ENCODE measurements around the gene TBX3. TPM values are rescaled to one million over a fixed set of nuclear protein-coding genes. Genes with fewer than 3 reads are reported as not detected.

Gene TBX3
- total RNA-seq, 3 donors from 2014 or later, result 8.1 to 13.9 (median 10.8) TPM

DNA sequence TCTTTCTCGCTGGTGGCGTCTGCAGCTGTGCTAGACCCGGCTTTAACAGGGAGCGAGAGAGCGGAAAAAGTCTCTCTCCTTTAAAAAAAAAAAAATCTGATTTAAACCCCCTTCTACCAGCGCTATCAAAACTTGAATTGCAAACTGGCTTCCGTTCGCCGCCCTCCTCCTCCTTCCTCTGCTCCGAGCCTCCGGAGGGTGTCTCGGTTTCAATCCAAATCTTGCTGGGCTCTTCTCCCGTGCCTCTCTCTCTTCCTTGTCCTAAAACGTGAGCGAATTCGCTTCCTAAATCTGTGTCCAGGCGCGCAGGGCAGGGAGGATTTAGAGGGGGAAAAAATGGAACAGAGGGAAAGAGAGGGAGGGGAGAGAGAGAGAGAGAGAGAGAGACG, 272 bp downstream of the TBX3 start:
- no peaks in the 10 kb centered on the region for H3K36me3 ChIP-seq (ENCODE audit: low read depth)
- peak overlapping the region; percentile 44 for H3K4me3 ChIP-seq
- ATAC-seq (peak; percentile 3), DNase-seq (no peak)
- peaks cover 7% of the 10 kb centered on the region for H3K4me1 ChIP-seq (ENCODE audit: low read depth)
- intact Hi-C loops (cut with DNase I, micrococcal nuclease), result no loop called here
- TF ChIP-seq, protein P1, sequence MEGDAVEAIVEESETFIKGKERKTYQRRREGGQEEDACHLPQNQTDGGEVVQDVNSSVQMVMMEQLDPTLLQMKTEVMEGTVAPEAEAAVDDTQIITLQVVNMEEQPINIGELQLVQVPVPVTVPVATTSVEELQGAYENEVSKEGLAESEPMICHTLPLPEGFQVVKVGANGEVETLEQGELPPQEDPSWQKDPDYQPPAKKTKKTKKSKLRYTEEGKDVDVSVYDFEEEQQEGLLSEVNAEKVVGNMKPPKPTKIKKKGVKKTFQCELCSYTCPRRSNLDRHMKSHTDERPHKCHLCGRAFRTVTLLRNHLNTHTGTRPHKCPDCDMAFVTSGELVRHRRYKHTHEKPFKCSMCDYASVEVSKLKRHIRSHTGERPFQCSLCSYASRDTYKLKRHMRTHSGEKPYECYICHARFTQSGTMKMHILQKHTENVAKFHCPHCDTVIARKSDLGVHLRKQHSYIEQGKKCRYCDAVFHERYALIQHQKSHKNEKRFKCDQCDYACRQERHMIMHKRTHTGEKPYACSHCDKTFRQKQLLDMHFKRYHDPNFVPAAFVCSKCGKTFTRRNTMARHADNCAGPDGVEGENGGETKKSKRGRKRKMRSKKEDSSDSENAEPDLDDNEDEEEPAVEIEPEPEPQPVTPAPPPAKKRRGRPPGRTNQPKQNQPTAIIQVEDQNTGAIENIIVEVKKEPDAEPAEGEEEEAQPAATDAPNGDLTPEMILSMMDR (IDR thresholded peaks at IDR 0.05), result no peak
- no peaks in the 10 kb centered on the region for H3K9me3 ChIP-seq

DNA sequence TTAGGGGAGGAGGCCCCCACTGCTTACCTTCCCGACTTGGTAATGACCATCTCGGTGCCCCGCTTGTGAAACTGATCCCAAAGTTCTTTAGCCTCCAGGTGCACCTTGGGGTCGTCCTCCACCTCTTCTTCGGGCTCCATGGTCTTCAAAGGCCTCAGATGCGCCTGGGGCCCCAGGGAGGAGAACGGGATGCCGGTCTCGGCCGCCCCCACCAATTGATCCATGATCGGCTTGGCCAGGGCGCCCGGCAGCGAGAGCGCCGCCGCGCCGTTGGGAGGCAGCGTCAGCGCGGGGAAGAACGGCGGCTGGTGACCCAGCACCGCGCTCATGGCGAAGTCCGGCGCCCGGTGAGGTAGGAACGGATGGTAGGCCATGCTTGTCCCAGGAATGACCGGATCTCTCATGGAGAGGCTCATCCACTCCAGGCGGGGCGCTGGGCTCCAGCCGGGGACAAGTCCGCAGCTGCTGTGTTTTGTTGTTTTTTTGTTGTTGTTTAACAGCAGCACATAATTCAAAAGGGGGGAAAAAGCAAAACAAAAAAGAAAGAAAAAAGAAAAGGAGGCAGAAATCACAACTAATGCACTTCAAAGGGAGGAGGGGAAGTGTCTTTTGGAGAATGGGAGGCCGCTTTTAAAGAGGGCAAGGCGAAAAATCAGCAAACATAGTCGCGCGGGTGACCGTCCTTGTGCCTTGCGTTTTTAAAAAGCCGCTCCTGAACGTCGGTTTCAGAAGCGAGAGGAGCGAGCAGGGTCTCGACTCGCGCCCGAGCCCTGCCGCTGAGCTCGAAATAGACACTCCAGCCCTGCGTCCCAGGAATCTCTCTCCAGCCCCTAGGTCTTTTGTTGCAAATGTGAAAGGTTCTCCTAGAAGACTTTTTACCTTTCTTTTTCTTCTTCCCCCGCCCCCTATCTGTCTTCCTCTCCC, 928 bp downstream of the TBX3 start:
- H3K4me3 ChIP-seq, result peak overlapping the region; percentile 44
- intact Hi-C loops (cut with DNase I, micrococcal nuclease), result no loop called here
- H3K9me3 ChIP-seq, result no peaks in the 10 kb centered on the region
- peak in 2 of 3 donors; percentile 57 to 70 for DNase-seq
- peaks cover 7% of the 10 kb centered on the region for H3K4me1 ChIP-seq (ENCODE audit: low read depth)
- H3K36me3 ChIP-seq (ENCODE audit: low read depth), result no peaks in the 10 kb centered on the region
- ATAC-seq, result peak; percentile 23
- TF ChIP-seq, protein P1 (IDR thresholded peaks at IDR 0.05), result no peak

DNA sequence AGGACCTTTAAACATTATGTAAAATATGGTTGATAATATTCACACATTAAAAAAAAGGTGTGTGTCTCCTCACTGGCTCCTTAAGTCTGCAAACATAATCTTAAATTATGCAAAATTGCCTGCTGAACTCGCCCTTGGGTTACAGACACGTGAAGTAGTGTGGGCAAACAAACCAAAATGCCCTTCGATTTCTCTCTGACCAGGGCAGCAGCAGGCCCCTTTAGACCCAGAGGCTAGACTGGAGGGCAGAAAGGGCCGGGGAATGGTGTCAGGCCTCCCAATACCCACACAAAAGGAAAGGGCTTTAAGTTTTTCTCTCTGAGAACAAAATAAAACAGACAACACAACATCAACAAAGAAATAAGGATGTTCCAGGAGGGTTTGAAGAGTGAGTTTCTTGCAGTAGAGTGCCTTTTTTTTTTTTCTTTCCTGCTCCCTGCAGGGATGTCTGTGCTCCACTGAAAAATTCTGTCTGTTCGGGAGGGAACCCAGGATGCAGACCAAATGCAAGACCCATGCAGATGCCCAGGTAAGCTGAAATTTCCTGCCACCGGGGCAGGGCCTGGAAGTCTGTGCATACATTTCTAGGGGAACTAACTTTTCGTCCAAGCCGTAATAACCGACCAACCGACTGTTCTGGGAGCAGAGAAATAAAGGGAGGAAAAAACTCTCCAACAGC, 1.7 kb downstream of the TBX3 start:
- Histone ChIP-seq H3K36me3 (ENCODE audit: low read depth) (no peaks in the 10 kb centered on the region), H3K4me1 (ENCODE audit: low read depth) (peaks cover 7% of the 10 kb centered on the region), H3K9me3 (no peaks in the 10 kb centered on the region), H3K4me3 (peak overlapping the region; percentile 44)
- DNase-seq (no peak), ATAC-seq (no peak)
- intact Hi-C loops (cut with DNase I, micrococcal nuclease), result no loop called here
- TF ChIP-seq, protein P1 (IDR thresholded peaks at IDR 0.05), result no peak

DNA sequence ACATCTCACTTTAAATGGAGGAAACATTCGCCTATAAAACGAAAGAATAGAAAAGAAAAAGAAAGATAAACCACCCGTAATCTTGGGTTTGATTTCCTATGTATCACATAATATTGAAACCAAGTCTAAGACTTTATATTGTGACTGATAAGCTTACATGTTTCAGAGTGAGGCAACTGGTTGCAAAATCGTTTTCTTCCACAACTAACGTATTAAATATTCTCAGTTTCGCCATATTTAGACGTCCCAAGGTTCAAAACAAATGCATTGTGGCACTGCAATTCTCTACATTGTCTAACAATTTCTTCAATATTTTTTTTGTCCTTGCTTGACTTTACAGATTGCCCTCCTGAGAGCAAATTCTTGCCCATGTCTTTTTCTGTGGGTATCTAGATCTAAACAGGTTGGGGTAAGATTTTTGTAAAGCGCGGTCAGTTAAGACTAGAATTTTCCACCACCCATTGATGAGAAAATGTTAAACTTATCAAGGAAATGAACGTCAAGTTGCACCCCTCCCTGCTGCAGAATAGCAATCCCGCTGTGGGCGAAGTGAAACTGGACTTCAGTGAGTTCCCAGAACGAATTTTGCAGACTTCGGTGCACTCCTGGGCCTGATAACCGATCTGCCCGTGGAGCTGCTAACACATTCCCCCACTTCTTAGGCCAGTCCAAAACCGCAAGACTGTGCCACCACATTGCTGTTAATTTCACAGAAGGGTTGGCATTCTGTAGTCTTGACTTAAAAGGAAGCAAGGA, 2.7 kb downstream of the TBX3 start:
- ATAC-seq (no peak), DNase-seq (peak in 2 of 3 donors; percentile 43 to 51)
- TF ChIP-seq, protein P1 (IDR thresholded peaks at IDR 0.05), result no peak
- Histone ChIP-seq H3K4me3 (no peak overlapping the region), H3K9me3 (no peaks in the 10 kb centered on the region), H3K4me1 (ENCODE audit: low read depth) (peaks cover 7% of the 10 kb centered on the region), H3K36me3 (ENCODE audit: low read depth) (no peaks in the 10 kb centered on the region)
- intact Hi-C loops (cut with DNase I, micrococcal nuclease), result no loop called here

DNA sequence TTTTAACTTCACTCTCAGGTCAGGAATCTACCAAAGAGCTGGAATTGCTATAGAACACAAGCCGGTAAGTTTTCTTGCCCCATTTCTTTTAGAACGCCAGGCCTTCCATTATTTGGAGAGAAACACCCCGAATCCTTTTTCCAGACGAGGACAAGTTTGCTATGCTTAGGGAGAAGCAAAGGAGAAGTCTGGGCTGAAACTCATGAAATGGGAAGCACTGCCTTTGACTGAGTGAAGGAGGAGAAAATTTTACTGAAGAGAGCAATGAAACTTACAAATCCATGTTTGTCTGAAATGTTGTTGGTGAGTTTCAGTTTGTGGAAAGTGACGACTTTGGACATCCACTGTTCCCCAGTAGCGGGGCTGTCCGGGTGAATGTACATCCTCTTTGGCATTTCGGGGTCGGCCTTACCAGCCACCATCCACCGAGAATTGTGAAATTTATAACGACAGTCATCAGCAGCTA, 3.3 kb downstream of the TBX3 start:
- Histone ChIP-seq H3K4me3 (no peak overlapping the region), H3K4me1 (ENCODE audit: low read depth) (peaks cover 7% of the 10 kb centered on the region), H3K36me3 (ENCODE audit: low read depth) (no peaks in the 10 kb centered on the region), H3K9me3 (no peaks in the 10 kb centered on the region)
- no peak for ATAC-seq
- intact Hi-C loops (cut with DNase I, micrococcal nuclease), result no loop called here
- TF ChIP-seq, protein P1 (IDR thresholded peaks at IDR 0.05), result no peak
- no peak for DNase-seq

Measured in mucosa of descending colon (tissue), 3 donors.